Neural cell (in vitro differentiated cells): Measurements from ENCODE around the gene STARD13. TPM values are rescaled to one million over a fixed set of nuclear protein-coding genes. Genes with fewer than 3 reads are reported as not detected.

Experiments
- H2AFZ ChIP-seq: fragments of 200-600, 300-800 bp; sonication (generic), shearing (Covaris generic); 2 replicates; pipeline ENCODE4 v1.6.0; 2014; ENCODE audit warnings: low read depth, mild to moderate bottlenecking, antibody characterized with exemption, low read length, moderate library complexity
- H3F3A ChIP-seq: fragments of 200-600 bp; shearing (Covaris generic); 2 replicates; pipeline ENCODE4 v1.6.1; 2016; ENCODE audit warnings: mild to moderate bottlenecking, moderate library complexity, mixed read lengths, antibody characterized with exemption, low read length; ENCODE audit not compliant: insufficient read depth, poor library complexity, severe bottlenecking
- H3K27ac ChIP-seq: fragments of 200-600, 300-800 bp; sonication (generic), shearing (Covaris generic); 2 replicates; pipeline ENCODE4 v1.5.1; 2014; ENCODE audit warnings: mild to moderate bottlenecking, low read length, moderate library complexity
- H3K27me3 ChIP-seq: fragments of 300-800, 200-600 bp; sonication (generic), shearing (Covaris generic); 2 replicates; pipeline ENCODE4 v1.6.0; 2014; ENCODE audit warnings: mild to moderate bottlenecking, low read depth, low read length, moderate library complexity; ENCODE audit not compliant: insufficient read depth
- H3K36me3 ChIP-seq: fragments of 300-800, 200-600 bp; sonication (generic), shearing (Covaris generic); 2 replicates; pipeline ENCODE4 v1.5.1; 2014; ENCODE audit warnings: mild to moderate bottlenecking, antibody characterized with exemption, low read length, moderate library complexity; ENCODE audit not compliant: insufficient read depth
- H3K4me2 ChIP-seq: fragments of 300-800, 200-600 bp; sonication (generic), shearing (Covaris generic); 2 replicates; pipeline ENCODE4 v1.6.0; 2014; ENCODE audit warnings: mild to moderate bottlenecking, low read length
- H3K4me3 ChIP-seq: fragments of 300-800, 200-600 bp; sonication (generic), shearing (Covaris generic); 2 replicates; pipeline ENCODE4 v1.5.1; 2014; ENCODE audit warnings: mild to moderate bottlenecking, low read length, moderate library complexity
- H3K79me2 ChIP-seq: fragments of 200-600 bp; shearing (Covaris generic); replicated peaks from 2 replicates; pipeline ENCODE4 v1.6.0; 2014; ENCODE audit warnings: mild to moderate bottlenecking, low read length, moderate library complexity; ENCODE audit not compliant: insufficient read depth
- H3K9ac ChIP-seq: fragments of 300-800, 200-600 bp; sonication (generic), shearing (Covaris generic); 2 replicates; pipeline ENCODE4 v1.6.1; 2016; ENCODE audit warnings: mild to moderate bottlenecking, low read length, mixed read lengths
- H3K9me2 ChIP-seq: fragments of 200-600 bp; shearing (Covaris generic); 2 replicates; pipeline ENCODE4 v1.6.1; 2016; ENCODE audit warnings: mild to moderate bottlenecking, low read length, mixed read lengths; ENCODE audit not compliant: insufficient read depth
- H3K9me3 ChIP-seq: fragments of 200-600, 300-800 bp; sonication (generic), shearing (Covaris generic); 2 replicates; pipeline ENCODE4 v1.6.1; 2016; ENCODE audit warnings: mild to moderate bottlenecking, mixed run types, low read length, moderate library complexity, mixed read lengths
- H4K20me1 ChIP-seq: fragments of 200-600 bp; shearing (Covaris generic); 2 replicates; pipeline ENCODE4 v1.6.1; 2016; ENCODE audit warnings: mild to moderate bottlenecking, mixed run types; ENCODE audit not compliant: insufficient read depth
- EP300 ChIP-seq: fragments of 450-650 bp; conservative IDR thresholded peaks from 2 replicates; pipeline ENCODE4 v1.6.1; 2014; ENCODE audit warnings: antibody characterized with exemption, mild to moderate bottlenecking, moderate library complexity; ENCODE audit not compliant: poor library complexity, severe bottlenecking
- EZH2 ChIP-seq: fragments of 200-600, 300-800 bp; shearing (Covaris generic), sonication (generic); IDR thresholded peaks from 2 replicates; pipeline ENCODE4 v1.6.1; 2014; ENCODE audit warnings: antibody characterized with exemption, low read length, borderline replicate concordance, mild to moderate bottlenecking; ENCODE audit not compliant: insufficient read depth, poor library complexity, severe bottlenecking
- MXI1 ChIP-seq: fragments of 450-650 bp; conservative IDR thresholded peaks from 2 replicates; pipeline ENCODE4 v1.6.1; 2014; ENCODE audit warnings: antibody characterized with exemption, mild to moderate bottlenecking; ENCODE audit not compliant: poor library complexity, severe bottlenecking
- POLR2AphosphoS5 ChIP-seq: IDR thresholded peaks from 2 replicates; pipeline ENCODE4 v1.6.1; 2012
- RAD21 ChIP-seq: fragments of 450-650 bp; conservative IDR thresholded peaks from 2 replicates; pipeline ENCODE4 v1.6.1; 2014; ENCODE audit warnings: antibody characterized with exemption, mild to moderate bottlenecking, moderate library complexity
- SMC3 ChIP-seq: fragments of 450-650 bp; conservative IDR thresholded peaks from 2 replicates; pipeline ENCODE4 v1.6.1; 2014; ENCODE audit warnings: antibody characterized with exemption, mild to moderate bottlenecking, moderate library complexity; ENCODE audit not compliant: poor library complexity
- TAF1 ChIP-seq: IDR thresholded peaks from 2 replicates; pipeline ENCODE4 v1.6.1; 2012; ENCODE audit warnings: low read depth
- polyA plus RNA-seq: library from polyadenylated mRNA; depleted of rRNA; stranded (reverse); fragments of >200 nt; gene quantifications from 2 replicates; pipeline ENCODE4 v1.2.3, GENCODE V29; 2014
- TF ChIP-seq, protein P1 (sequence below): fragments of 450-650 bp; IDR thresholded peaks from 2 replicates; pipeline ENCODE4 v1.5.1; 2014; ENCODE audit warnings: antibody characterized with exemption, mild to moderate bottlenecking, moderate library complexity; ENCODE audit not compliant: poor library complexity, severe bottlenecking
- TF ChIP-seq, protein P2 (sequence below): IDR thresholded peaks from 2 replicates; pipeline ENCODE4 v1.6.1; 2012; ENCODE audit warnings: borderline replicate concordance

Gene STARD13
- polyA plus RNA-seq, 1 donor from 2014 or later = 0.05 TPM

- H3K4me2 ChIP-seq = no peak overlapping the region
- H3K79me2 ChIP-seq = no peaks in the 10 kb centered on the region
- H3K9ac ChIP-seq = no peak overlapping the region
Observed at GRCh38 chr13:33278913-33279312, 6.6 kb downstream of the STARD13 start.

GRCh38 chr13:33277946-33278345, 7.6 kb downstream of the STARD13 start:
- Histone ChIP-seq H3K9me3 (no peaks in the 10 kb centered on the region), H3K4me2 (no peak overlapping the region), H3F3A (no peaks in the 10 kb centered on the region), H3K4me3 (no peak overlapping the region), H3K27me3 (no peaks in the 10 kb centered on the region), H3K27ac (no peak overlapping the region), H2AFZ (no peak overlapping the region), H3K9me2 (no peaks in the 10 kb centered on the region), H3K79me2 (no peaks in the 10 kb centered on the region), H3K36me3 (no peaks in the 10 kb centered on the region), H3K9ac (no peak overlapping the region), H4K20me1 (no peaks in the 10 kb centered on the region)
- no peak for TF ChIP-seq EZH2
- no peak for TF ChIP-seq EP300
- TF ChIP-seq RAD21 = no peak
- TF ChIP-seq, protein P1, sequence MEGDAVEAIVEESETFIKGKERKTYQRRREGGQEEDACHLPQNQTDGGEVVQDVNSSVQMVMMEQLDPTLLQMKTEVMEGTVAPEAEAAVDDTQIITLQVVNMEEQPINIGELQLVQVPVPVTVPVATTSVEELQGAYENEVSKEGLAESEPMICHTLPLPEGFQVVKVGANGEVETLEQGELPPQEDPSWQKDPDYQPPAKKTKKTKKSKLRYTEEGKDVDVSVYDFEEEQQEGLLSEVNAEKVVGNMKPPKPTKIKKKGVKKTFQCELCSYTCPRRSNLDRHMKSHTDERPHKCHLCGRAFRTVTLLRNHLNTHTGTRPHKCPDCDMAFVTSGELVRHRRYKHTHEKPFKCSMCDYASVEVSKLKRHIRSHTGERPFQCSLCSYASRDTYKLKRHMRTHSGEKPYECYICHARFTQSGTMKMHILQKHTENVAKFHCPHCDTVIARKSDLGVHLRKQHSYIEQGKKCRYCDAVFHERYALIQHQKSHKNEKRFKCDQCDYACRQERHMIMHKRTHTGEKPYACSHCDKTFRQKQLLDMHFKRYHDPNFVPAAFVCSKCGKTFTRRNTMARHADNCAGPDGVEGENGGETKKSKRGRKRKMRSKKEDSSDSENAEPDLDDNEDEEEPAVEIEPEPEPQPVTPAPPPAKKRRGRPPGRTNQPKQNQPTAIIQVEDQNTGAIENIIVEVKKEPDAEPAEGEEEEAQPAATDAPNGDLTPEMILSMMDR = no peak
- TF ChIP-seq, protein P2, sequence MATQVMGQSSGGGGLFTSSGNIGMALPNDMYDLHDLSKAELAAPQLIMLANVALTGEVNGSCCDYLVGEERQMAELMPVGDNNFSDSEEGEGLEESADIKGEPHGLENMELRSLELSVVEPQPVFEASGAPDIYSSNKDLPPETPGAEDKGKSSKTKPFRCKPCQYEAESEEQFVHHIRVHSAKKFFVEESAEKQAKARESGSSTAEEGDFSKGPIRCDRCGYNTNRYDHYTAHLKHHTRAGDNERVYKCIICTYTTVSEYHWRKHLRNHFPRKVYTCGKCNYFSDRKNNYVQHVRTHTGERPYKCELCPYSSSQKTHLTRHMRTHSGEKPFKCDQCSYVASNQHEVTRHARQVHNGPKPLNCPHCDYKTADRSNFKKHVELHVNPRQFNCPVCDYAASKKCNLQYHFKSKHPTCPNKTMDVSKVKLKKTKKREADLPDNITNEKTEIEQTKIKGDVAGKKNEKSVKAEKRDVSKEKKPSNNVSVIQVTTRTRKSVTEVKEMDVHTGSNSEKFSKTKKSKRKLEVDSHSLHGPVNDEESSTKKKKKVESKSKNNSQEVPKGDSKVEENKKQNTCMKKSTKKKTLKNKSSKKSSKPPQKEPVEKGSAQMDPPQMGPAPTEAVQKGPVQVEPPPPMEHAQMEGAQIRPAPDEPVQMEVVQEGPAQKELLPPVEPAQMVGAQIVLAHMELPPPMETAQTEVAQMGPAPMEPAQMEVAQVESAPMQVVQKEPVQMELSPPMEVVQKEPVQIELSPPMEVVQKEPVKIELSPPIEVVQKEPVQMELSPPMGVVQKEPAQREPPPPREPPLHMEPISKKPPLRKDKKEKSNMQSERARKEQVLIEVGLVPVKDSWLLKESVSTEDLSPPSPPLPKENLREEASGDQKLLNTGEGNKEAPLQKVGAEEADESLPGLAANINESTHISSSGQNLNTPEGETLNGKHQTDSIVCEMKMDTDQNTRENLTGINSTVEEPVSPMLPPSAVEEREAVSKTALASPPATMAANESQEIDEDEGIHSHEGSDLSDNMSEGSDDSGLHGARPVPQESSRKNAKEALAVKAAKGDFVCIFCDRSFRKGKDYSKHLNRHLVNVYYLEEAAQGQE = no peak
- no peak for TF ChIP-seq TAF1
- TF ChIP-seq SMC3 = no peak
- TF ChIP-seq POLR2AphosphoS5 = no peak
- no peak for TF ChIP-seq MXI1

More at GRCh38 chr13:33278913-33279312, 6.6 kb downstream of the STARD13 start:
- Histone ChIP-seq H3K27me3 (no peaks in the 10 kb centered on the region), H3K9me3 (no peaks in the 10 kb centered on the region), H4K20me1 (no peaks in the 10 kb centered on the region), H3F3A (no peaks in the 10 kb centered on the region), H2AFZ (no peak overlapping the region), H3K27ac (no peak overlapping the region), H3K9me2 (no peaks in the 10 kb centered on the region), H3K4me3 (no peak overlapping the region), H3K36me3 (no peaks in the 10 kb centered on the region)
- TF ChIP-seq MXI1 = no peak
- TF ChIP-seq TAF1 = no peak
- TF ChIP-seq EZH2 = no peak
- TF ChIP-seq SMC3 = no peak
- TF ChIP-seq POLR2AphosphoS5 = no peak
- TF ChIP-seq RAD21 = no peak
- TF ChIP-seq EP300 = no peak
- TF ChIP-seq, protein P1 = no peak
- TF ChIP-seq, protein P2 = no peak
